ENCODE data around the gene SLC44A4. TPM values are rescaled to one million over a fixed set of nuclear protein-coding genes. Genes with fewer than 3 reads are reported as not detected.
"Not testable (repeated sequence)": the region's sequence is repeated elsewhere in the genome, so short reads cannot be mapped to it uniquely, and the experiment has no call there.

Gene SLC44A4
- total RNA-seq, 1 donor from 2014 or later = 2.9 TPM

DNA sequence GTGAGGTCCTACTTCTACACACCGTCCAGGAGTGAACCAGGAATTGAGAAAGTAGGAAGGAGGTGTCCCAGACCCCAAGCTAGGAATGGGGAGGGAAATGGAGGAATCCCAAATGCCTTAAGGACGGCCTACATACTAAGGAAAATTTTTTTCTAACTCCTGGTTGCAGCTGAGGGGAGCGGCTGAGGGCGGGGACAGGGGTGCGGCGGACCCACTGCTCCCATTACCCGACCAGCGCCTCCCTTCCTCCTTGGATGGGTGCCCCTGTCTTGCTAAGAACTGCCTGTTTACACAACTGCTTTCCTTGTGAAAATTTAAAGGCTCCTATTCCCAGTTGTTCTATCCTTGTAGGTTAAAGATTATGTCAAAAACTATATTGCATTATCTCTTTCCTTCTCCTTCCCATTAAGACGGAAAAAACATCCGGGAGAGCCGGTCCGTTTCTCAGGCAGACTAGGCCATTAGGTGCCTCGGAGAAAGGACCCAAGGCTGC is 52.0 kb downstream of the SLC44A4 start:
- ATAC-seq = peak; percentile 59

DNA sequence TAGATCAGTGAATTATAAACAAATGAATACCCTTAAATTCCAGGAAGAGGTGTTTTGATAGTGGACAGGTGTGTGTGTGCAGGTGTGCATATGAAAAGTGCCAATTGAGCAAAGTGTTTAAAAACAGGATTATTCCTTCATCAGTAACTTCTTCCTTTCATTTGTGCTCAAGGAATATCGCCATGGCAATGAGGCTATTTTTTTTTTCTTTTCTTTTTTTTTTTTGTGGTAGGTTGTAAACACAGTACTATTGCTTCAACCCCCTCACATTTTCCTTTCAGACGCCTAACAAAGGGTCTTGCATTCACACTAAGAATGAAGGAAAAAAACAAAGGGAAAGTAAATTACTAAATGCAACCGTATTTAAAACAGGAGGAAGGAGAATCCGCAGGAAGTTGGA is 53.2 kb downstream of the SLC44A4 start:
- ATAC-seq = no peak

GRCh38 chr6:31823592-31824196 is 55.1 kb downstream of the SLC44A4 start:
- not testable (repeated sequence) for ATAC-seq

GRCh38 chr6:31822036-31822821 is 56.6 kb downstream of the SLC44A4 start:
- ATAC-seq = peak; percentile 51

- ATAC-seq = peak; percentile 35
Measured at GRCh38 chr6:31821301-31822035, 57.3 kb downstream of the SLC44A4 start.

DNA sequence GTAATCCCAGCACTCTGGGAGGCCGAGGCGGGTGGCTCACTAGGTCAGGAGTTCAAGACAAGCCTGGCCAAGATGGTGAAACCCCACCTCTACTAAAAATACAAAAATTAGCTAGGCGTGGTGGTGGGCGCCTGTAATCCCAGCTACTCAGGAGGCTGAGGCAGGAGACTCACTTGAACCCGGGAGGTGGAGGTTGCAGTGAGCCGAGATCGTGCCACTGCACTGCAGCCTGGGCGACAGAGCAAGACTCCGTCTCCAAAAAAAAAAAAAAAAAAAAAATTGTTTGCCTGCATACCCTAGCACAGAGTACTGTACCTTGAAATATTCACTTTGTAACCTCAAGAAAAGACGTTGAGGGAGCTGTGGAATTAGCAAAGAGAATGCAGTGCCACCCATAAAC is 58.4 kb downstream of the SLC44A4 start:
- not testable (repeated sequence) for ATAC-seq

- ATAC-seq = no peak
Measured at GRCh38 chr6:31819871-31820299, 58.9 kb downstream of the SLC44A4 start.

DNA sequence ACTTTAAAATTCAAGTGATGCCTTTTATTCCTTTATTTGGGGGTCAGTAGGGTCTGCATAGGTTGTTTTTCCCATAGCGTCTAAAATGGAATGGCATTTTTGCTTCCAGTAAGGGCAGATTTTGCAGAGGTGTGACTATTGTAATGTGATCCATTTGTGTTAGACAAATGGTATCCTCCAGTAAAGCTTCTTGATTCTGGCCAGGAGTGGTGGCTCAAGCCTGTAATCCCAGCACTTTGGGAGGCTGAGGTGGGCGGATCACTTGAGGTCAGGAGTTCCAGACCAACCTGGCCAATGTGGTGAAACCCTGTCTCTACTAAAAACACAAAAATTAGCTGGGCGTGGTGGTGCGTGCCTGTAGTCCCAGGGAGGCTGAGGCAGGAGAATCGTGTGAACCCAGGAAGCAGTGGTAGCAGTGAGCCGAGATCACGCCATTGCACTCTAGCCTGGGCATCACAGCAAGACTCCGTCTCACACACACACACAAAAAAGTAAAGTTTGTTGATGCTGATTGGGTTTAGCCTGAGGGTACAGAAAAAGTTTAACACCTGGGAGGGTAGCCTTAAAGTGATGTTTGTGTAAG is 60.8 kb downstream of the SLC44A4 start:
- ATAC-seq = not testable (repeated sequence)

- not testable (repeated sequence) for ATAC-seq
Measured at GRCh38 chr6:31817133-31817928, 61.5 kb downstream of the SLC44A4 start.

- peak; percentile 71 for ATAC-seq
Measured at GRCh38 chr6:31815025-31815838, 63.6 kb downstream of the SLC44A4 start, which contains the start of the genes HSPA1A and HSPA1L. TSS of gene HSPA1A (plus strand) at chr6:31815543. CDS start at chr6:31815757, 214 bp downstream. TSS of gene HSPA1L (minus strand) at chr6:31815283. CDS start at chr6:31811972, 3,311 bp downstream.

- peak; percentile 86 for ATAC-seq
Measured at GRCh38 chr6:31814677-31815024, 64.1 kb downstream of the SLC44A4 start.

DNA sequence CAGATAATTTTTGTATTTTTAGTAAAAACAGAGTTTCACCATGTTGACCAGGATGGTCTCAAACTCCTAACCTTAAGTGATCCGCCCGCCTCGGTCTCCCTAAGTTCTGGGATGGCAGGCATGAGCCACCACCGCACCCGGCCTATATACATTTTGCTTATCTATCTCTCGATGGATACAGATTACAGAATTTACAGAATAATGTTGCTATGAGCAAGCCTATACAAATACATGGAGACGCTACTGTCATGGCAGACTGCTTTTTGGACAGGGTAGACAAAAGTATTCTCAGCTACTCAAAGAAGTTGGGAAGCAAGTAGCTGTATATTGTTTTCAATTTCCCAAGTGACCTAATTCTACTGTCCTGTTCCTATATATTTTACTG is 65.3 kb downstream of the SLC44A4 start:
- no peak for ATAC-seq

Other genes with a start within 250 kb of the SLC44A4 start
- 143 TPM for gene BAG6, start 226.3 kb downstream of the SLC44A4 start, total RNA-seq
- 1.6 TPM for gene APOM, start 223.1 kb downstream of the SLC44A4 start, total RNA-seq
- 18.1 TPM for gene C6orf47, start 218.2 kb downstream of the SLC44A4 start, total RNA-seq
- 8.2 TPM for gene GPANK1, start 214.0 kb downstream of the SLC44A4 start, total RNA-seq
- 108 TPM for gene CSNK2B, start 212.9 kb downstream of the SLC44A4 start, total RNA-seq
- 2.6 TPM for gene LY6G5B, start 209.0 kb downstream of the SLC44A4 start, total RNA-seq
- 0.72 TPM for gene LY6G5C, start 197.9 kb downstream of the SLC44A4 start, total RNA-seq
- gene ABHD16A, start 175.7 kb downstream of the SLC44A4 start, total RNA-seq = 28.3 TPM
- not detected for gene LY6G6F, start 172.1 kb downstream of the SLC44A4 start, total RNA-seq
- gene LY6G6D, start 163.6 kb downstream of the SLC44A4 start, total RNA-seq = not detected
- gene LY6G6C, start 157.3 kb downstream of the SLC44A4 start, total RNA-seq = 10.8 TPM
- 1.1 TPM for gene MPIG6B, start 155.6 kb downstream of the SLC44A4 start, total RNA-seq
- gene DDAH2, start 149.7 kb downstream of the SLC44A4 start, total RNA-seq = 15.3 TPM
- gene CLIC1, start 142.5 kb downstream of the SLC44A4 start, total RNA-seq = 372 TPM
- 12.0 TPM for gene MSH5, start 139.0 kb downstream of the SLC44A4 start, total RNA-seq
- 0.64 TPM for gene SAPCD1, start 116.3 kb downstream of the SLC44A4 start, total RNA-seq
- gene VWA7, start 101.7 kb downstream of the SLC44A4 start, total RNA-seq = 1.6 TPM
- gene VARS1, start 83.2 kb downstream of the SLC44A4 start, total RNA-seq = 79.8 TPM
- 45.0 TPM for gene LSM2, start 72.0 kb downstream of the SLC44A4 start, total RNA-seq
- 0.44 TPM for gene HSPA1L, start 63.7 kb downstream of the SLC44A4 start, total RNA-seq
- 56.6 TPM for gene HSPA1A, start 63.5 kb downstream of the SLC44A4 start, total RNA-seq
- 92.9 TPM for gene HSPA1B, start 51.3 kb downstream of the SLC44A4 start, total RNA-seq
- gene NEU1, start 16.2 kb downstream of the SLC44A4 start, total RNA-seq = 17.9 TPM
- gene EHMT2, start 18.7 kb upstream of the SLC44A4 start, total RNA-seq = 28.2 TPM
- 2.0 TPM for gene ZBTB12, start 23.1 kb upstream of the SLC44A4 start, total RNA-seq
- gene C2, start 48.7 kb upstream of the SLC44A4 start, total RNA-seq = 2.9 TPM
- 36.1 TPM for gene CFB, start 67.1 kb upstream of the SLC44A4 start, total RNA-seq
- gene NELFE, start 80.0 kb upstream of the SLC44A4 start, total RNA-seq = 57.7 TPM
- 31.3 TPM for gene SKIC2, start 80.2 kb upstream of the SLC44A4 start, total RNA-seq
- 10.6 TPM for gene DXO, start 93.1 kb upstream of the SLC44A4 start, total RNA-seq
- 2.9 TPM for gene C4A, start 103.1 kb upstream of the SLC44A4 start, total RNA-seq
- 5.3 TPM for gene C4B, start 135.8 kb upstream of the SLC44A4 start, total RNA-seq
- gene CYP21A2, start 159.4 kb upstream of the SLC44A4 start, total RNA-seq = 0.60 TPM
- 7.6 TPM for gene TNXB, start 230.3 kb upstream of the SLC44A4 start, total RNA-seq
- gene ATF6B, start 249.2 kb upstream of the SLC44A4 start, total RNA-seq = 76.0 TPM